GM21723 (cell line): Measurements from ENCODE around the gene CYSRT1.

Source experiments
- ATAC-seq: cut with Tn5 transposase; IDR thresholded peaks from one replicate; pipeline ENCODE4 v1.9.1; 2021; ENCODE audit warnings: mild to moderate bottlenecking, moderate library complexity; ENCODE audit not compliant: unreplicated experiment

The CYSRT1 gene

DNA sequence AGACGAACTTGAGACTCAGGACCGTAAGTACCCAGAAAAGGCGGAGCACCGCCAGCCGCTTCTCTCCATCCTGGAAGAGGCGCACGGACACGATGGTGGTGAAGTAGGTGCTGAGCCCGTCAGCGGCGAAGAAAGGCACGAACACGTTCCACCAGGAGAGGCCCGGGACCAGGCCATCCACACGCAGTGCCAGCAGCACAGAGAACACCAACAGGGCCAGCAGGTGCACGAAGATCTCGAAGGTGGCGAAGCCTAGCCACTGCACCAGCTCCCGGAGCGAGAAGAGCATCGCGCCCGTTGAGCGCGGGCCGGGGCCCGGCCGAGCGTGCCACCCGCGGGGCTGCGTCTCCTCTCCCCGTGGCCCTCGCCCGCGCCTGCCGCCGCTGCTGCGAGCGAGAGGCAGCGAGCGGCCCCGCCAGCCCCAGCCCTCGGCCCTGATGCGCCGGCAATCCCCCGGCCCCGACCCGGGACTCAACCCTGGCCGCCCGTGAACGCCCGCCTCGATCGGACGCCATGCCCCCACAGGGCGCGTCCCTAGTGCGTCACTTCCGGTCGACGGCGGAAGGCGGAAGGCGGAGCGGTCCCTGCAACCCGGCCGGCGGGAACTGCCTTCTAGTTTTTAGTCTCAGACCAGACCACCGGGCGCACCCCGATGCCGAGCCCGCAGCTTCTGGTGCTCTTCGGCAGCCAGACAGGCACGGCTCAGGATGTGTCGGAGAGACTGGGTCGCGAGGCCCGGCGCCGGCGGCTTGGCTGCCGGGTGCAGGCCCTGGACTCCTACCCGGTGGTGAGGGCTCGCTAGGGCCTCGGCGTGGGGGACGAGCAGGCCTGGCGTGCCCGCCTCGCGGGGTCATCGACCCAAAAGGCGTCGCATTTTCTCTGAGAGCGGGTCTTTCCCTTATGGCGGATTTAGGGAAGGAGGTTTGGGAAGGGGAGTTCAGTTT is 19.6 kb upstream of the CYSRT1 start, which contains the start of the genes NDOR1 and TMEM203:
Gene NDOR1, plus strand, starts transcription at position 575 of the 944 bp plus-strand sequence. Its CDS starts 78 bp downstream, at position 653.
Gene TMEM203, minus strand, starts transcription at position 523 of the 944 bp plus-strand sequence. Its CDS starts 234 bp downstream, at position 289.
- ATAC-seq: peak; percentile 49

DNA sequence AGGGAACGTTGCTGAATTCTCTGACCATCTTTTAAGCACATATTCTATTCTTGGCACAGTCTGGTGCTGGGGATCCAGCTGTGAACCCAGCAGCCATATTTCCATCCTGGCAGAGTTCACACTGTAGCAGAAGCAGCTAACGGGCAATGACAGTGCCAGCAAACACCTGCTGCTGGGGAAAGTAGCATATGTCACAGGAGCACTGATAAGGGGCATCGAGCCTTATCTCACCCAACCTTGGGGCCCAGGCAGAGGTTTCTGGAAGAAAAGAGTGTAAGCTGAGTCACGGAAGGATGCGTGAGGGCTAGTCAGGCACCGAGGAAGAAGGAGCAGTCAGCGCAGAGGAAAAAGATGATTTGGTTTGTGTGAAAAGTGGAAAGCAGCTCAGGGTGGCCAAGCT is 18.4 kb upstream of the CYSRT1 start:
- no peak for ATAC-seq

DNA sequence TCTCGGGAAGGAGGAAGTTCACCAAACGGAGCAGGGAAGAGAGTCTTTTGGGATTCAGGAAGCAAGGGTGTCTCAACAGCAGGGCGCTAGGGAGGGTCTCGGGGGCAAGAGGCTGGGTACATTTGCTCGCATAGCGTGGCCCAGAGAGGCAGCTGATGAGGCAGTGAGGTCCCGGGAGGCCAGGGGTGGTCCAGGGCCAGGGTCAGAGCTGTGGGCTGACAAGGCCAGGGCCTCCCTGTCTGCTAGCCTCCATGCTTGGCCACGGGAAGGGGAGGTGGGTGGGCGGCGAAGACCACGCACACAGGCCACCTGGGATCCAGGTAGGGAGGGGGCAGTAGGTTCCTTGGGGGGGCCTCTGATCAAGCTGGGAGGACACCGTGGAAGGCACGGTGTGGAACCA is 13.4 kb upstream of the CYSRT1 start:
- ATAC-seq: no peak

DNA sequence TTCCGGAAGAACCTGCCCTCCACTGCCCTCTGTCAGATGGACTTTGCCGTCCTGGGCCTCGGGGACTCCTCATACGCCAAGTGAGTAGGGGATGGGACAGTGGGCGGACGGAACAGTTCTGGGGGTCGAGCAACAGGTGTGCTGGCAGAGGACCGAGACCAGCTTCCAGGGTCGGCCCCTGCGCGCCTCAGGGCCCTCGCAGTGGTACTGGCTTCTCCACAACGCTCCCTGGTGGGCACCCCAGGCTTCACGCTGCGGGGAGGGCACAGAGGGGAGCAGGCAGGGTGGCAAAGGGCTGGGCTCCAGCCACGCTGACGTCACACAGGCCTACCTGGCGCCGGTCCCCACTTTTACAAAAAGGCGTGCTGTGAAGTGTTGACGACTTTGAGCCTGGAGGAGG is 12.5 kb upstream of the CYSRT1 start:
- no peak for ATAC-seq

DNA sequence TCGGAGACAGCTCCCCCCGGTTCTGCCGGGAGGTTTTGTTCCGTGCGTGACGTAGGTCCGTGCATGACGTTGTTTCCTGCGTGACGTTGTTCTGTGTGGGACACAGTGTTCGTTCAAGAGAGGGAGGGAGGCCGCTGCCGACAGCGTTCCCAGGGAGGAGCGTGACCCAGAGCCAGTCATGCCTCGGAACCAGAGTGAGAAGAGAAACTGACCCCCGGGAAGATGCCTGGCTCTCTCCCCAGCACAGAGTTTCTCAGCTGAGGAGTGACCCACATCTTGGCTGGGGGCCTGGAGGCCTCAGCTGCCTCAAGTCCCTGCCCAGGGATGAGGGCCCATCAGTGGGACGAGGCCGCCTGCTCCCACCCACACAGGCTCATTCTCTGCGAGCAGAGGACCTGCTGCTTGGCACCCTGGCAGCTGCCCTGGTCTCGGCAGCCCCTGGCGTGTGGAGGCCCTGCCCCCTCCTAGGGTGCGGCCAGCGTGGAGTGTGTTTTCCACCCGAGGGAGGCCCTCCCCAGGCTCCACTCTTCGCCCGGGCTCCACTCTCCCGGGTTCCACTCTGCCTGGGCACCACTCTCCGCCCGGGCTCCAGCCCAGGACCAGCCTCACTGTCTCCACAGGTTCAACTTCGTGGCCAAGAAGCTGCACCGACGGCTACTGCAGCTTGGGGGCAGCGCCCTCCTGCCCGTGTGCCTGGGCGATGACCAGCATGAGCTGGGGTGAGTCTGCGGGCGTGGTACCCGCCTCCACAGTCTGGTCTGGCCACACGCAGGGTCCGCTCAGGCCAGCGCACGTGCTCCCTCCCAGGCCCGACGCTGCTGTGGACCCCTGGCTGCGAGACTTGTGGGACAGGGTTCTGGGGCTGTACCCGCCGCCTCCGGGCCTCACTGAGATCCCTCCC is 11.6 kb upstream of the CYSRT1 start:
- ATAC-seq: no peak

DNA sequence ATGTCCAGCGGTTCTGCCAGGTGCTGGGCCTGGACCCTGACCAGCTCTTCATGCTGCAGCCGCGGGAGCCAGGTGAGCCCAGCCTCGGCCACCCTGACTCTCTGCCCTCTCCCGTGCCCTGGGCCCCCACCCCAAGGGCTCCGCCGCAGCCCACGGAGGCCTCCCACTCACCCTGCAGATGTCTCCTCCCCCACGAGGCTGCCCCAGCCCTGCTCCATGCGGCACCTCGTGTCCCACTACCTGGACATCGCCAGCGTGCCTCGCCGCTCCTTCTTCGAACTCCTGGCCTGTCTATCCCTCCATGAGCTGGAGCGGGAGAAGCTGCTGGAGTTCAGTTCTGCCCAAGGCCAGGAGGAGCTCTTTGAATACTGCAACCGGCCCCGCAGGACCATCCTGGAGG is 10.4 kb upstream of the CYSRT1 start:
- ATAC-seq: no peak

DNA sequence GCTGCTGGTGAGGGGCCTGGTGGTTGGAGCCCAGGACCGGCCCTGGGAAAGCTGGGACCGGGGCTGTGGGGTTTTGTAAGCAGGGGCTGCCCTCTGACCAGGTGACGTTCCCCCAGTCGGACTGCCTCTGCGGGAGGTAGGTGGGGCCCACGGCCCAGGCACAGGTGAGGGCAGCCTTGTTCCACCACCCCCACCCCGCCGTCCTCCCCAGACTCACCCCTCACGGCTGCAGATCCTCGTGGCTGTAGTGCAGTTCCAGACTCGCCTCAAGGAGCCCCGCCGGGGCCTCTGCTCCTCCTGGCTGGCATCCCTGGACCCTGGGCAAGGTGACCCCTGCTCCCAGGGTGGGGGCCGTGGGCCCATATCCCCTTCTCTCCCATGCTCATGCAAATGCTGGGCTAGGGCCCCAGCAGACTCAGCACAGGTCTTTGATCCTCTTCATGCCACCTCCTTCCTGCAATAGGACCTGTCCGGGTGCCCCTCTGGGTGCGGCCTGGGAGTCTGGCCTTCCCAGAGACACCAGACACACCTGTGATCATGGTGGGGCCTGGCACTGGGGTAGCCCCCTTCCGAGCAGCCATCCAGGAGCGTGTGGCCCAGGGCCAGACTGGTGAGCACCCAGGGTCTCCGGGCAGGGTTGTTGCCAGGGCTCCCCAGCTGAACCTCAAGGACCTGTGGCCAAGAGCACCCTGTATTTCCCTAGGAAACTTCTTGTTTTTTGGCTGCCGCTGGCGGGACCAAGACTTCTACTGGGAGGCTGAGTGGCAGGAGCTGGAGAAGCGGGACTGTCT is 9.6 kb upstream of the CYSRT1 start:
- no peak for ATAC-seq

DNA sequence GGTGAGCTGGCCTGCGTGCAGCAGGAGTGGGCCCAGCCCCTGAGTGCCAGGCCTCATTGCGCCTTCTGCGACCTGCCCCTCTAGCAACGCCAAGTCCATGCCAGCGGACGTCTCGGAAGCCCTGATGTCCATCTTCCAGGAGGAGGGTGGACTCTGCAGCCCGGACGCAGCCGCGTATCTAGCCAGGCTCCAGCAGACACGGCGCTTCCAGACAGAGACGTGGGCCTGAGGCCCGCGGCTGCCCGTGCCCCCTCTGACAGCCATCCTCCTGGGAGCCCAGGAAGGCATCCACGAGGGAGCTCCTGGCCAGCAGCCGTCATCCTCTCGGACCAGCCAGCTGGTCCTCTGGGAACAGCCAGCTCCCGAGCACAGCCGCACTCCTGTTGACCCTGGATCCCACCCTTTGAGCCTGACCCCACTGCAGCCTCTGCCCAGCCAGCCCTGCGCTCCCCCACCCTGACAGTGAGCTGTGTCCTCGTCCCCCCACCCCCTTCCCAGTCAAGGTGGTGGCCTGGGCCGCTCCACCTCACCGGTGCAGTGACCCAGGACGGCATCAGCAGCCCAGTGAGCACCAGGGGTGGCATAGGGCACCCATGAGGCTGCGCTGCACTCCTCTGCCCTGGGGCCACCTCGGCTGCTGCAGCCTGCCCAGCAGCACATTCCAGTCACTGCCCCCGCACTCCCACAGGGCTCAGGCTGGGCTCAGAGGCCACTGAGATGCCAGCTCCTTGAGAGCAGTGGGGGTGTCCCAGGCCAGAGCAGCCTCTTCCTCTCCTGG is 8.6 kb upstream of the CYSRT1 start:
- no peak for ATAC-seq

DNA sequence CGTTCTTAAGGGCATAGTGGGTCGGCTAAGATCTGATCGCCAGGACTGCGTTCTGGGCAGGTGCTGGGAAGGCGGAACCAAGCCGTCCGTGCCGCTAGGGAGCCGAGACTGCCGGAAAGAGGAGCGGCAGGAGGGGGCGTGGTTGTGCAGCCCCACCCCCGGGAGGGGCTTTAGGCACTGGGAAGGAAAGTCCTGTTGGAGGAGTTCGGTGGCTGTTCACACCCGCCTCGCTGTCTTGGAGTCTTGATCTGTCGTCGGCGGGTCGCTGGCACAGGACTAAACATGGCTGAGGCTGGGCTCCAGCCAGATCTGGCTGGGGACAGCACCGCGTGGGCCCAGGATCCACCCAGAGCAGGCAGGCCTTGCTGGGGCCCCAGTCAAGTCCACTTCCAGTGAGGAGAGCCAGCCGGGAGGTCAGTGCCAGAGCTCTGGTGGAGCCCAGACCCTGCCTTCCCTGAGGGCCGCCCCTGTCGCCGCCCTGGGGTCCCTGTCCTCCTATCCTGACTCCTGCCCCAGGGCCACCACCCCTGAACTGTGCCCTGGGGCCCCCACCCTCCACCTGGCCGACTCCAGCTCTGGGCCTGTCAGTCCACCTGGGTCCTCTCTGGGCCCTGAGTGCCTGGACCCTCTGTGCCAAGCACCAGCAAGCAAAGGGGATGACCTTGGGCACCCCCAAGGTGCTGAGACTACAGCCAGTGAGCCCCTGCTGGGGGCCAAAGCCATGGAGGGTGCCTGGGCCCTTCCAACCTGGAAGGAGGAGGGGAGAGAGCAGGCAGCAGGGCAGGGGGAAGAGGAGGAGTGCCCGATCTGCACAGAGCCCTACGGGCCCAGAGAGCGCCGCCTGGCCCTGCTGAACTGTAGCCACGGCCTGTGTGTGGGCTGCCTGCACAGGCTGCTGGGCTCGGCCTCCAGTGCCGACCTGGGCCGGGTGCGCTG is 7.4 kb upstream of the CYSRT1 start:
- ATAC-seq: no peak

DNA sequence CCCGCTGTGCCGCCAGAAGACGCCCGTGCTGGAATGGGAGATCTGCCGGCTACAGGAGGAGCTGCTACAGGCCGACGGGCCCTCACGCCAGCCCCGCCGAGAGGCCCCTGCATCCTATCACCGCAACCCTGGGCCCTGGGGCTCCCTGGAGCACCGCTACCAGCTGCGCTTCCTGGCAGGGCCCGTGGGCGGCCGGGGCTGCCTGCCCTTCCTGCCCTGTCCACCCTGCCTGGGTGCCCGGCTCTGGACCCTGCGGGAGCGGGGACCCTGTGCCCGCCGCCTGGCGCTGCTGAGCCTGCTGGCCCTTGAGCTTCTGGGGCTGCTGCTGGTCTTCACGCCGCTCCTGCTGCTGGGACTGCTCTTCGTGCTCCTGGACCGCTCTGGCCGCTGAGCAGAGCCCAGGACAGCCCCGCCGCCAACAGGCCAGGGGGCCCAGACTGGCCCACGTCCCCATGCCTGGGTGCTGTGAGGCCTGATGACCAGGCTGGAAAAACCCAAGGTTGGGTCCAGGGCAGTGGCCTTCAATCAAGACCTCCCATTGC is 6.7 kb upstream of the CYSRT1 start:
- ATAC-seq: no peak

DNA sequence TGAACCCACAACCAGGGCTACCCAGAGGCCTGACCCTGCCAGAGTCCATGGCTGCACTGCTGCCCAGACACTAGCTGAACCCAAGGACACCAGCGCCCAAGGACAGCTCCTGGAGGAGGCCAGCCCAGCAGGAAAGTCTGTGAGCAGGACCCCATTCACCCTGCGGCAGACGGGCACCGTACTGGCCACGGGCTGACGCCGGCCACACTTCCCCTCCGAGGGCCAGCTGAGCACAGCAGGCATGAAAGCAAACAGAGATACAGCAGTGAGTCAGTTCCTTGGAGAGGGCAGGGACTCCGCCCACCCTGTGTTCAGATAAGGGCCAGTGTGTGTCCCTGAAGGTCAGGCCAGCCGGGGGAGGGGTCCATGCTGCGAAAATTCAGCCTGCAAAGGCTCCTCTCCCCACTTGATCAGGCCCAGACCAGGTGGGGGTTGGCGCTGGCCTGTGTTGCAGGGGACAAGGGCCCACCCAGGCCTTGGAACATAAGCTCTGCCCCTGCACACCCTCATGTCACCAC is 6.2 kb upstream of the CYSRT1 start:
- no peak for ATAC-seq

DNA sequence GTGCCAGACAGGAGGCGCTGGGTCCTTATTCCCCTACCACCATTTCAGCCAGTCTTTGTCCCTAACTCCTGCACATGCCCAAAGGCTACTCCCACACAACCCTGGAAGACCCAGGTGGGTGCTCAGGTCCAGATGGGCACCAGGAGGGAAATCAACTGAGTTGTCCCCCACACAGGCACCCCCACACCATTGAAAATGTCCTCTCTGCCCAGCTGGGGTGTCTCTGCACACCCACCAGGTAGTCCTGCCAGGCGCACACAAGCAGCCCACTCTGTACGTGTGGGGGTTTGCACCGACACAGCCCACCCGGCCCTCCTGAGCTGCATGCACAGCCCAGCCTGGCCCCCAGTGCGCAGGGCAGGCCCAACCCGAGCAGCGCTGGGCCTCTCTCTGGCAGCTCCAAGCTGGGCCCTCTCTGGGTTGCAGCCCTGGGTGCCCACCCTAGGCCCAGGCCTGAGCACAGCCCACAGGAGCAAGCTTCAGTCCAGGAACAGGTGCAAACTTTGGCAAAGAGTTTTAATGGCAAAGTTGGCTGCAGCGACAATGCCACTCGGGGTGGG is 5.1 kb upstream of the CYSRT1 start:
- no peak for ATAC-seq

DNA sequence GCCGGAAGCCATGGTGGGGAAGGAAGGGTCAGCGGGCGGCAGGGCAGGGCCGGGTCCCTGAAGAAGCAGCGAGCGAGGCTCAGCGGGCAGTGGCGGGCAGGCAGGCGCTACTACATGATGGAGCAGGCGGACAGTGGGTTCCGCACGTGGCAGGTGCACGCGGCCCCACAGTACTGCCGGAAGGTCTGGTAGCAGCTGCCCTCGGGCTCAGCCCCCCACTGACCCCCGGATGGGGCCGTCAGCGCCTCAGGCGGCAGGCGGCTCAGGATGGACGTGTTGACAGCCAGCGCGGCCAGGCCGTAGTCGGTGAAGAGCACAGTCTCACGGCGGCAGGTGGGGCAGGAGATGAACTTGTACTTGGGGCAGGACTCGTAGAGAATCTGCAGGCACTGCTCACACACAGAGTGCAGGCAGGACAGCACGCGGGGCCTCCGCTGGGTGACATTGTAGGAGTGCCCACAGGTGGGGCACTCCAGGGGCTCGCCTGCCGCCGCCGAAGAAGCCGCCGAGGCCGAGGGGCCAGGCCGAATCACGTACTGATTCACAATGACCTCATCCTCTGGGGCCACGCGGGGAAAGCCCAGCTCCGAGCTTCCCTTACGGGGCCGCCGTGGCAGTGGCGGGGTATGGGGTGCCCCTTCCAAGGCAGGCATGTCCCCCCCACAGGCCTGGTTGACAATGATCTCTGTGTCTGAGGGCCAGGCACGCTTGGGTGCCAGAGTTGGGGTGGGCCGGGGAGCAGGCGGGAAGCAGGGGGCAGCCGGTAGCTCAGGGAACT is 4.5 kb upstream of the CYSRT1 start:
- ATAC-seq: no peak

DNA sequence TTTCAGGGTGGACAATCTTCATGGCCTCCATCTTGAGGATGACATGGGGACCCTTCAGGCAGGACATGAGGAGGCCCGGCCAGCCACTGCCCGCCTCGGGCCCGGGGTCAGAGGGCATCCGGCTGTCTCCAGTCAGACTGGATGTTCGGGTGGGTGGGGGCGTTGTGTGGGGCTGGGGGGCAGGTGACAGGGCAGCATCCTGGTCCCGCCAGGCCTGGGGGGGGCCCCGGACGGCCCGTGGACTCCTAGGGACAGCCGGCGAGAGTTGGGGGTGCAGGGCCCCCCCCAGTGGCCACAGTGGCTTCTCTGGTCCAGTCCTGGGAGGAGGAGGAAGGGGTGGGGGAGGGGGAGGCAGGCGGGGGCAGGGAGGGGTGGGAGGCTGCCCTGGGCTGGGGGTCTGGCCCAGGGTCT is 3.9 kb upstream of the CYSRT1 start:
- no peak for ATAC-seq

DNA sequence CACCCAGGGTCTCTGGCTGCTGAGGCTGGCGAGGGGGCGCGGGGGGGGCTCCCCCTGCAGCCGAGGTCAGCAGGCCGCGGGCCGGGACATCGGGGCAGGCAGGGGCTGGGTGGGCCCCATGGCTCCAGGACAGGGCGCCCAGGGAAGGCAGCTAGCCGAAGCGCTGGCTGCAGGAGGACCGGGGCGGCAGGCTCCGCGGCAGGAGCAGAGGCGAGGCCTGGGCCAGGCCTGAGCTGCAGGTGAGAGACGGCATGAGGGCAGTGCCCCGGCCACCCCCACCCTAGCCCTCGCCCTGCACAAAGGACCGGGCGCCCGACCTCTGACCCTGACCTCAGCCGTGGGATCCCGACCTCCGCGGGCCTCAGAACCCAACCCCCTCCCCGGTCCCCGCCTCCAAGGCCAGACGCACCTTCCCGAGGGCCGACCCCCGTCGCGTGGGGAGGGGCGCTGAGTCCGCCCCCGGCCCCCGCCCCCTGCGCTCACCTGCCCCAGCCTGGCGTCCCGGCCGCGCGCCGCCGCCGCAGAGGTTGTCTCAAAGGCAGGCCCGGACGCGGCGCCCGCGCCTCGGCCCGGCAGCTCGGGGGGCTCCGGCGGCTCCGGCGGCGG is 3.4 kb upstream of the CYSRT1 start:
- ATAC-seq: no peak

DNA sequence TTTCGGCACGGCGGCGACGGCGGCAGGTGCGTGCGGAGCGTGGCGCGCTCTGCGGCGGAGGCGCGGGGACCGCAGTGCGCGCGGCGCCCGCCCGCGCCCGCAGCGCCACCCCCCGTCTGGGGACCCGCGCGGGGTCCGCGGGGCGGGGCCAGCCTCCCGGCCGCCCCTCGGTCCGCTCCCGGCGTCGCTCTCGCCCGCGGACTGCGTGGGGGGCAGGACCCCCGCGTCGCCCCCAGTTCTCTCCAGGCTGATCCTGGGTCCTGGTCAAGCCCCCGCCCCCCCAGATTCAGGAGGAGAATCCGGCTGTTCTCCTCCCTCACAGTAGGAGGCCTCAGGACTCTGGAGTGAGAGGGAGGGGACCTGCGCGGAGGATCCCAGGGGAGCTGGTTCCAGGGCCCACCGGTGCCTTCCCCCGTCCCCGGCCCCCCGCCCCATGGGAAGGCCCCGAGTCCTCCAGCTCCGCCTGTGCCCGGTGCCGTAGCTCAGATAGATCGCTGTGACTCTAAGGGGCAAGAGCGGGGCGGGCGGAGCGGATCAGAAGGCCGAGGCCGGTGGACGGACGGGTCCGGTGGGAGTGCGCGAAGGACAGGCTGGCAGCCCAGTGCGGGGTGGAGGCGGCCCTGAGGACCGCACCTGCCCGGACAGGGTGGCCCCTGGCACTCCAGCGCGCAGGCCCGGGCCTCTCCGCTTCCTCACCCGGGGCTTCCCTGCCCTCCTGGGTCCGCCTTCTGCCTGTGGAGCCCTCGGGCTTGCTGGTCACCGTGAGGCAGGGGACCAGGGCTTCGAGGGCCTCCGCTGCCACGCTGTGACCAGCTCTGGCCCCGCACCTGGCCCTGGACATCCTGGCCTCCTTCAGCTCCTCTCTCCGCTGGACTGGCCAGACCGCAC is 2.5 kb upstream of the CYSRT1 start, which contains the start of gene RNF208:
Gene RNF208, minus strand, starts transcription at position 51 of the 888 bp plus-strand sequence. CDS start 1,028 bp downstream, outside the sequence.
- no peak for ATAC-seq
